C4-2B (cell line): Measurements from ENCODE around the gene KLHDC3.
"Not testable (repeated sequence)": the region's sequence is repeated elsewhere in the genome, so short reads cannot be mapped to it uniquely, and the experiment has no call there.

Experiments
- H3K27ac ChIP-seq: fragments of 450-650 bp; 2 replicates; pipeline ENCODE4 v1.5.1; 2017
- ZFX ChIP-seq: fragments of 450-650 bp; IDR thresholded peaks from 2 replicates; pipeline ENCODE4 v1.6.1; 2017
- TF ChIP-seq, protein P1 (sequence below): fragments of 450-650 bp; conservative IDR thresholded peaks from 2 replicates; pipeline ENCODE4 v1.5.1; 2017; ENCODE audit warnings: mild to moderate bottlenecking

The KLHDC3 gene

DNA sequence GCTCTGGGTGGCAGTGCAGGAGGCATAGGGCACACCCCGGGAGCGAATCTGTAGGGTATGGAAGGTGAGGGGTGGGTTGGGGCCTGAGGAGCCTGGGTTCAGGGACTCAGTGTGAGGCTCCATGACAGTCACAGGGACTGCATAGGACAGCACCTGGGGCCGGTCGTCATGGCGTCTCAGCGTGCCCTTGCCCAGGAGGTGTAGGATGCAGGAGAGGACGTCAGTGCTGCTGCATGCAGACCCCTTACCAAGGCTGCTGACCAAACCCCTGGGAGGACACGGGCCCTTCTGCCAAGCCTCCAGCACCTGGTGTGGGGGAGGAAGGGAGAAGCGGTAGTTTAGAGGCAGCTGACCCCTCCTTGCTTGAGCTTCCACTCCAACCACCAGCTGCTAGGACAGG is 23.7 kb downstream of the KLHDC3 start:
- TF ChIP-seq, protein P1, sequence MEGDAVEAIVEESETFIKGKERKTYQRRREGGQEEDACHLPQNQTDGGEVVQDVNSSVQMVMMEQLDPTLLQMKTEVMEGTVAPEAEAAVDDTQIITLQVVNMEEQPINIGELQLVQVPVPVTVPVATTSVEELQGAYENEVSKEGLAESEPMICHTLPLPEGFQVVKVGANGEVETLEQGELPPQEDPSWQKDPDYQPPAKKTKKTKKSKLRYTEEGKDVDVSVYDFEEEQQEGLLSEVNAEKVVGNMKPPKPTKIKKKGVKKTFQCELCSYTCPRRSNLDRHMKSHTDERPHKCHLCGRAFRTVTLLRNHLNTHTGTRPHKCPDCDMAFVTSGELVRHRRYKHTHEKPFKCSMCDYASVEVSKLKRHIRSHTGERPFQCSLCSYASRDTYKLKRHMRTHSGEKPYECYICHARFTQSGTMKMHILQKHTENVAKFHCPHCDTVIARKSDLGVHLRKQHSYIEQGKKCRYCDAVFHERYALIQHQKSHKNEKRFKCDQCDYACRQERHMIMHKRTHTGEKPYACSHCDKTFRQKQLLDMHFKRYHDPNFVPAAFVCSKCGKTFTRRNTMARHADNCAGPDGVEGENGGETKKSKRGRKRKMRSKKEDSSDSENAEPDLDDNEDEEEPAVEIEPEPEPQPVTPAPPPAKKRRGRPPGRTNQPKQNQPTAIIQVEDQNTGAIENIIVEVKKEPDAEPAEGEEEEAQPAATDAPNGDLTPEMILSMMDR = no peak
- TF ChIP-seq ZFX = no peak
- no peak overlapping the region for H3K27ac ChIP-seq

DNA sequence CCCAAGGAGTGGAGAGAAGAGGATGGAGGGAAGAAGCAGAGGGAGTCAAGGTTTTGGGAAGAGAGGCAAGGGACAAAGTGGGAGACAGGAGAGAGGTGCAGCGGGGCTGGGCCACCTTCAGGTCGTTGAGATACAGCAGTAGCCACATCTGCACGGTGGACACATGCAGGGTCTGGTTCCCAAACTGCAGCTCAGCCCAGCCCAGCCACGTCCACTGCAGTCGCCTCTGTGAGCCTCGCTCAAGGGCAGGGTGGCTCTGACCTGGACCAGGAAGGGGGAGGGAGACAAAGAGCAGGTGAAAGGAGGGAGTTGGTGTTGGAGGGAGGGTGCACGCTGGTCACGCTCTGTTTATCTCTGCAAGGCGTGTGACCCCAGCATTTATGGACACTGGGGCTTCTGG is 24.7 kb downstream of the KLHDC3 start:
- TF ChIP-seq, protein P1 = no peak
- TF ChIP-seq ZFX = no peak
- H3K27ac ChIP-seq = no peak overlapping the region

DNA sequence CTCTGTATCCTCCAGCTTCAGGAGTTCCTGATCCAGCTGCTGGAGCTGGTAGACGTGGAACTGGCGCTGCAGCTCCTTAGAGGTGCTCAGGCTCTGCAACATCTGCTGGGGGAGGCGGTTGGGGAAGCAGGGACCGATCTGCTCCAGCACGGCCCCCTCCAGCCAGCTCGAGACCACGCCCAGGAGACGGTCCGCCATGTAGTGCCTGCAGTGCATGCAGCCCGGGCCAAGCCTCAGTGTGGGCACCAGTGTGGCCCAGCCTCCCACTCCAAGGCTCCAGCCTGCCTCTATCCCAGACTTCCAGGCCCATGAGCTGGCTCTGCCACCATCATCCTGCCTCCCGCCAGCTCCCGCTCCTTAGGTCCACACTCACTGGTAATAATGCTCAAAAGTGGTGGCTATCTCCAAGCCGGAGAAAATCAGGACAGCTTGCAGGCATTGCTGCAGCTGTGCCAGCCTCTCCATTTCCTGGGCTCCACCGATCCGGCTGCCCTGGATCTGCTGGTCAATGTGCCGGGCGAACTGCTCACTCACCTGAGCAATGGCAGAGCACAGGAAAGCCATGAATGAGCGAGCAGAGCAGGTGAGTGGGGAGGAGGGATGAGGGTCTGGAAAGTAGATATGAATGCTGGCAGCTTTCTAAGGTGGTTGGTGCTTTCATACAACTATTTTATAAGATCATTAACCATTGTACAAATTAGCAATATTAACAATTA is 26.7 kb downstream of the KLHDC3 start:
- no peak overlapping the region for H3K27ac ChIP-seq
- TF ChIP-seq ZFX = no peak
- TF ChIP-seq, protein P1 = no peak

DNA sequence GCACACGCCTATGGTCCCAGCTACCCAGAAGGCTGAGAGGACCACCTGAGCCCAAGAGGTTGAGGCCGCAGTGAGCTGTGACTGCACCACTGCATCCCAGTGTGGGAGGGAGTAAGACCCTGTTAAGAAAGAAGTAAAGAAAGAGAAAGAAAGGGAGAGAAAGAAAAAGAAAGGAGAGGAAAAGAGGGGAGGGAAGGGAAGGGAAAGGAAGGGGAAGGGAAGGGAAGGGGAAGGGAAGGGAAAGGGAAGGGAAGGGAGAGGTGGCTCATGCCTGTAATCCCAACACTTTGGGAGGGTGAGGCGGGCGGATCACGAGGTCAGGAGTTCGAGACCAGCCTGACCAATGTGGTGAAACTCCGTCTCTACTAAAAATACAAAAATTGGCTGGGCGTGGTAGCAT is 27.4 kb downstream of the KLHDC3 start:
- H3K27ac ChIP-seq = not testable (repeated sequence)

DNA sequence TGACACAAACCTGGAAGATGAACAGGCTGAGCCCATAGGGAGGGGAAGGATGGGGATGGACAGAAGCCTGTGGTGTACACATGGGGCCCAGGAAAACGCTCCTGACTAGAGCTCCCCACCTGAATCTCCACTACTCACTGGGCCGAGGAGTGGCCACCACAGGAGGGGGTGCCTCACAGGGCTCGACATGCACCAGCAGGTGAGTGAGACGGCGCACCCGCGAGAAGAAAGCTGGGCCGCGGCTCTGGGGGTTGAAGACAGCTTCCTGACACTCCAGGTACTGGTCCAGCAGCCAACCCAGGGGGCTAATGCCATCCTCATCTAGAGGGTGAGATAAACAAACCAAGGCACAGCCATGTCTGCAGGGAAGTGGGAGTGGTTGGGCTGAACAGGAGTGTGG is 29.3 kb downstream of the KLHDC3 start:
- TF ChIP-seq, protein P1 = no peak
- TF ChIP-seq ZFX = no peak
- no peak overlapping the region for H3K27ac ChIP-seq

DNA sequence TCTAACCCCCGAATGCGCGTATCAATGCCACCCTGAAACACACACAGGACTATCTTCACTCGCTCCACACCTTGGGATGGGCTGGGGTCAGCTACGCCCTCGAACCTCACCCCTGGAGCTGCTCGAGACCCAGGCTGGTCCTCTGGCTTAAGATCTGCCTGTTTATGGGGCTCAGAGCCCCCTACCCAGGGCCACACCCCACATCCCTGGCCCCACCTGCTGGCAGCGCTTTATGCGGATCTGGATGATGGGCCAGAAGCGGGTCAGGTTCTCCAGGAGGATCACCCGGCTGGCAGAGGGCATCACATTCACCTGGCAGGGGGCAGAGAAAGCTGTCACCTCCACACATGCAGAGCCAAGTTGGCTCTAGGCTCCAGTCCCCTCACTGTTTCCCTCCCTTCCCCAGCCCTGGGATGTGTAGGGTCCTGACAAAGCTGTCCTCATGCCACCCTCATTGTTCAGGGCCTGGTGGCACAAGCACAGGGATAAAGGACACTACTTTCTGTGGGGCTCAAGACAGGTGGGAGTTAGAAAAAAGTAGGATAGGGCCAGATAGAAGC is 31.4 kb downstream of the KLHDC3 start:
- no peak overlapping the region for H3K27ac ChIP-seq
- TF ChIP-seq, protein P1 = no peak
- no peak for TF ChIP-seq ZFX

DNA sequence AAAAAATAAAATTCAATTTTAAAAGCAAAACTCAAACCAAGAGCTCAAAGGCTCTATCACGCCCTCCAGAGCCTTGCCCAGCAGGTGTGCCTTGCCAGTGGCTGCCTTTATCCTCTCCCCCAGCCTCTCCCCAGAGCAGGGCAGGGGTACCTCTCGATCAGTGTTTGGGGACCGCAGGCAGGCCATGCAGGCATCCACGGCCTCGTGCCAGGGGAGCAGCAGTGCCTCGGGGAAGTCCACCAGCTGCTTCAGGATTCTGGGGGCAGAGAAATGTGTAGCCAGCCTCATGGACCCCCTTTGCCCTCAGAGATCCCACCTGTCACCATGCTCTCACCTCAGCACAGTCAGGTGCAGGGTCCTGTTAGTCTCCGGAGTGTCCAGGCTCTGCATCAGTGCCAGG is 33.9 kb downstream of the KLHDC3 start:
- TF ChIP-seq, protein P1 = no peak
- TF ChIP-seq ZFX = no peak

DNA sequence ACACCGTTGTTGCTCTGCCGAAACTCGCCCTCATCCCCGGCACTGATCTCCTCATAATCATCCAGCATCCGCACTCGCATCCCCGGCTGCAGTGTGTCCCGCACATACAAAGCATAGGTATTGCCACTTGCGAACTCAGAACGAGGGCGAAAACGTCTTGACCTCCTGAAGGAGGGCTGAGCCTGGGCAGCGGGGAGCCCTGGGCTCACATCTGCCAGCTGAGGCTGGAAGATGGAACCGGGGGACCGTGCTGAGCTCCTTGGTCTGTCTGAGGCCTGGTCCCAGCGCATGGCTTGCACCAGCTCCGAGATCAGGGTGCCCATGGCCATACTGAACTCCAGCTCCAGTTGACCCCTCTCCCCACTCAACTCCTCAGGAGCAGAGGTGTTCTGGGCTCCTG is 36.9 kb downstream of the KLHDC3 start:
- TF ChIP-seq ZFX = no peak
- TF ChIP-seq, protein P1 = no peak
- H3K27ac ChIP-seq = no peak overlapping the region

More for the DNA sequence above, 33.9 kb downstream of the KLHDC3 start:
- no peak overlapping the region for H3K27ac ChIP-seq
